HG03175 (cell line): Measurements from ENCODE around the gene LTBP1.

Experiments used
- ATAC-seq: cut with Tn5 transposase; IDR thresholded peaks from one replicate; pipeline ENCODE4 v1.9.1; 2021; ENCODE audit warnings: mild to moderate bottlenecking, moderate library complexity; ENCODE audit not compliant: unreplicated experiment

Gene LTBP1

GRCh38 chr2:33247365-33247764 is 300.6 kb downstream of the LTBP1 start:
- no peak for ATAC-seq

- ATAC-seq, result no peak
Measured at GRCh38 chr2:33250417-33251029, 303.8 kb downstream of the LTBP1 start.

GRCh38 chr2:33256162-33256755 is 309.5 kb downstream of the LTBP1 start:
- no peak for ATAC-seq

- ATAC-seq, result no peak
Measured at GRCh38 chr2:33258387-33258786, 311.6 kb downstream of the LTBP1 start.

- no peak for ATAC-seq
Measured at GRCh38 chr2:33262097-33262496, 315.3 kb downstream of the LTBP1 start.

- ATAC-seq, result no peak
Measured at GRCh38 chr2:33264766-33265165, 318.0 kb downstream of the LTBP1 start.

GRCh38 chr2:33265584-33266338 is 319.0 kb downstream of the LTBP1 start:
- no peak for ATAC-seq

- no peak for ATAC-seq
Measured at GRCh38 chr2:33266467-33266866, 319.7 kb downstream of the LTBP1 start.

- ATAC-seq, result no peak
Measured at GRCh38 chr2:33267043-33267442, 320.3 kb downstream of the LTBP1 start.

GRCh38 chr2:33267756-33268155 is 321.0 kb downstream of the LTBP1 start:
- ATAC-seq, result no peak

- ATAC-seq, result no peak
Measured at GRCh38 chr2:33268246-33268831, 321.6 kb downstream of the LTBP1 start.

GRCh38 chr2:33272001-33272400 is 325.2 kb downstream of the LTBP1 start:
- peak; percentile 96 for ATAC-seq

GRCh38 chr2:33273479-33273878 is 326.7 kb downstream of the LTBP1 start:
- no peak for ATAC-seq

GRCh38 chr2:33274524-33274923 is 327.8 kb downstream of the LTBP1 start:
- ATAC-seq, result no peak

GRCh38 chr2:33275689-33276444 is 329.1 kb downstream of the LTBP1 start:
- ATAC-seq, result no peak

- ATAC-seq, result no peak
Measured at GRCh38 chr2:33277002-33277426, 330.3 kb downstream of the LTBP1 start.

- ATAC-seq, result no peak
Measured at GRCh38 chr2:33278245-33278943, 331.6 kb downstream of the LTBP1 start.

GRCh38 chr2:33284287-33284686 is 337.5 kb downstream of the LTBP1 start:
- ATAC-seq, result no peak

GRCh38 chr2:33287507-33288005 is 340.8 kb downstream of the LTBP1 start:
- no peak for ATAC-seq

GRCh38 chr2:33288011-33288410 is 341.3 kb downstream of the LTBP1 start:
- no peak for ATAC-seq
